Sigmoid colon (tissue), 7 donors: Measurements from ENCODE around the gene FANCC. TPM values are rescaled to one million over a fixed set of nuclear protein-coding genes. Genes with fewer than 3 reads are reported as not detected.

Source experiments
- DNase-seq: peaks from one replicate; pipeline ENCODE4 v3.0.0-alpha.2; 2019
- H3K27ac ChIP-seq, 4 donors: fragments of 200-600 bp; sonication (generic); one replicate each; pipeline ENCODE4 v1.5.1; 2016 to 2019; ENCODE audit warnings: mild to moderate bottlenecking in 1 of 4
- H3K27me3 ChIP-seq, 3 donors: fragments of 200-600 bp; sonication (generic); one replicate each; pipeline ENCODE4 v1.5.1; 2019; ENCODE audit warnings: mild to moderate bottlenecking in 1 of 3
- H3K36me3 ChIP-seq, 4 donors: fragments of 200-600 bp; sonication (generic); one replicate each; pipeline ENCODE4 v1.5.1; 2016 to 2019
- H3K4me1 ChIP-seq, 4 donors: fragments of 200-600 bp; sonication (generic); one replicate each; pipeline ENCODE4 v1.5.1; 2017 to 2019
- H3K4me3 ChIP-seq, 4 donors: fragments of 200-600 bp; sonication (generic); one replicate each; pipeline ENCODE4 v1.5.1; 2017 to 2019; ENCODE audit warnings: mild to moderate bottlenecking in 2 of 4, moderate library complexity in 1 of 4
- H3K9me3 ChIP-seq, 4 donors: fragments of 200-600 bp in 3 of 4; sonication (generic) in 3 of 4; one replicate each; pipeline versions ENCODE4 v1.5.1 to v1.6.1; 2013 to 2019
- CTCF ChIP-seq, 4 experiments: fragments of 450-650 bp in 3 of 4; fragments of 200-600 bp in 1 of 4; IDR thresholded peaks; one replicate each; pipeline ENCODE4 v1.5.1; 2016 to 2019; ENCODE audit warnings: antibody characterized with exemption in 4 of 4, mild to moderate bottlenecking in 3 of 4, moderate library complexity in 2 of 4
- EP300 ChIP-seq, 4 donors: sonication (generic); formaldehyde crosslinking; IDR thresholded peaks; one replicate each; pipeline ENCODE4 v1.6.1; 2017; ENCODE audit warnings: antibody characterized with exemption in 4 of 4
- POLR2A ChIP-seq, 2 donors: fragments of 450-650 bp; IDR thresholded peaks; one replicate each; pipeline ENCODE4 v1.6.1; 2016; ENCODE audit warnings: antibody characterized with exemption in 2 of 2, mild to moderate bottlenecking in 2 of 2, moderate library complexity in 2 of 2
- POLR2AphosphoS5 ChIP-seq, 4 donors: sonication (generic); formaldehyde crosslinking; IDR thresholded peaks; one replicate each; pipeline ENCODE4 v1.6.1; 2017; ENCODE audit warnings: antibody characterized with exemption in 4 of 4
- WGBS, 2 donors: extraction: QIAGEN DNeasy Blood & Tissue Kit; methylation state at CpG; one replicate each; pipeline ENCODE4 v1.1.7; 2013; 5-methylcytosine and 5-hydroxymethylcytosine counted together
- intact Hi-C: fragments of 100-400 bp; cut with DNase I; formaldehyde crosslinking; loops from one replicate; pipeline ENCODE4 v1.15.1; 2023
- polyA plus RNA-seq, 3 donors: library from polyadenylated mRNA; stranded (reverse); fragments of 200-250 nt; gene quantifications; one replicate each; pipeline ENCODE4 v1.2.3, GENCODE V29; 2013
- total RNA-seq, 4 donors: library from RNA; depleted of rRNA; stranded (reverse); fragments of >200 nt; gene quantifications; one replicate each; pipeline ENCODE4 v1.1.0, GENCODE V29; 2016
- donor health status: healthy with polysubstance abuse.
- donor health status: Bipolar disorder and iron deficiency.
- donor health status: healthy.

Gene FANCC
- total and polyA plus RNA-seq, 7 donors = 2.4 to 10.6 (median 5.3) TPM

- WGBS, 2 donors = 77 to 83% methylated on average over 4 of the region's 4 CpGs
- Histone ChIP-seq H3K27me3 (no peaks in the 10 kb centered on the region), H3K4me1 (no peaks in the 10 kb centered on the region), H3K27ac (no peak overlapping the region), H3K36me3 (no peaks in the 10 kb centered on the region), H3K4me3 (no peak overlapping the region), H3K9me3 (peaks cover 0 to 4% (median 0%) of the 10 kb centered on the region in 4 donors)
- intact Hi-C loops = no loop called here
- no peak for TF ChIP-seq CTCF (IDR thresholded peaks at IDR 0.05)
- no peak for TF ChIP-seq POLR2A (IDR thresholded peaks at IDR 0.05)
- no peak for TF ChIP-seq EP300 (IDR thresholded peaks at IDR 0.05)
- no peak for TF ChIP-seq POLR2AphosphoS5 (IDR thresholded peaks at IDR 0.05)
- no peak for DNase-seq
Measured at GRCh38 chr9:95229230-95229915, 88.1 kb downstream of the FANCC start.

GRCh38 chr9:95226921-95227320 is 90.6 kb downstream of the FANCC start:
- no peak for DNase-seq
- 90% methylated on average over 7 of the region's 7 CpGs for WGBS, 2 donors
- Histone ChIP-seq H3K9me3 (peaks cover 0 to 4% (median 0%) of the 10 kb centered on the region in 4 donors), H3K36me3 (no peaks in the 10 kb centered on the region), H3K4me1 (no peaks in the 10 kb centered on the region), H3K4me3 (no peak overlapping the region), H3K27ac (no peak overlapping the region), H3K27me3 (no peaks in the 10 kb centered on the region)
- TF ChIP-seq POLR2A (IDR thresholded peaks at IDR 0.05) = no peak
- no peak for TF ChIP-seq CTCF (IDR thresholded peaks at IDR 0.05)
- intact Hi-C loops = no loop called here

- no peaks in the 10 kb centered on the region for H3K36me3 ChIP-seq
- DNase-seq = no peak
- intact Hi-C loops = no loop called here
- no peaks in the 10 kb centered on the region for H3K27me3 ChIP-seq
- no peak for TF ChIP-seq POLR2AphosphoS5 (IDR thresholded peaks at IDR 0.05)
- no peak for TF ChIP-seq POLR2A (IDR thresholded peaks at IDR 0.05)
- no peak for TF ChIP-seq CTCF (IDR thresholded peaks at IDR 0.05)
- no peak for TF ChIP-seq EP300 (IDR thresholded peaks at IDR 0.05)
- peaks cover 0 to 2% (median 0%) of the 10 kb centered on the region in 4 donors for H3K9me3 ChIP-seq
- H3K27ac ChIP-seq = no peak overlapping the region
- no peak overlapping the region for H3K4me3 ChIP-seq
- H3K4me1 ChIP-seq = no peaks in the 10 kb centered on the region
Measured at GRCh38 chr9:95225726-95226106, 91.8 kb downstream of the FANCC start.

- Histone ChIP-seq H3K4me1 (no peaks in the 10 kb centered on the region), H3K27me3 (no peaks in the 10 kb centered on the region), H3K36me3 (no peaks in the 10 kb centered on the region), H3K4me3 (no peak overlapping the region), H3K9me3 (no peaks in the 10 kb centered on the region), H3K27ac (no peak overlapping the region)
- WGBS, 2 donors = 27 to 61% methylated on average over 5 of the region's 5 CpGs
- intact Hi-C loops = no loop called here
- DNase-seq = no peak
- TF ChIP-seq POLR2AphosphoS5 (IDR thresholded peaks at IDR 0.05) (no peak), POLR2A (IDR thresholded peaks at IDR 0.05) (no peak), EP300 (IDR thresholded peaks at IDR 0.05) (no peak), CTCF (IDR thresholded peaks at IDR 0.05) (no peak)
Measured at GRCh38 chr9:95225076-95225725, 92.3 kb downstream of the FANCC start.
